ENCODE data around the gene TNRC6C. TPM values are rescaled to one million over a fixed set of nuclear protein-coding genes. Genes with fewer than 3 reads are reported as not detected.

The TNRC6C gene
- total RNA-seq, 1 donor from 2014 or later = 21.0 TPM

- no peak for ATAC-seq
- no peak for DNase-seq (ENCODE audit: missing footprints)
- intact Hi-C loops (cut with DNase I) = no loop called here
These were observed 43.1 kb downstream of the TNRC6C start for GRCh38 chr17:78001612-78002011.

GRCh38 chr17:78002166-78002565 lies 43.7 kb downstream of the TNRC6C start:
- no peak for ATAC-seq
- intact Hi-C loops (cut with DNase I) = no loop called here
- DNase-seq (ENCODE audit: missing footprints) = no peak

GRCh38 chr17:78005452-78006171 lies 47.1 kb downstream of the TNRC6C start:
- no peak for DNase-seq (ENCODE audit: missing footprints)
- intact Hi-C loops (cut with DNase I) = no loop called here
- ATAC-seq = no peak

DNA sequence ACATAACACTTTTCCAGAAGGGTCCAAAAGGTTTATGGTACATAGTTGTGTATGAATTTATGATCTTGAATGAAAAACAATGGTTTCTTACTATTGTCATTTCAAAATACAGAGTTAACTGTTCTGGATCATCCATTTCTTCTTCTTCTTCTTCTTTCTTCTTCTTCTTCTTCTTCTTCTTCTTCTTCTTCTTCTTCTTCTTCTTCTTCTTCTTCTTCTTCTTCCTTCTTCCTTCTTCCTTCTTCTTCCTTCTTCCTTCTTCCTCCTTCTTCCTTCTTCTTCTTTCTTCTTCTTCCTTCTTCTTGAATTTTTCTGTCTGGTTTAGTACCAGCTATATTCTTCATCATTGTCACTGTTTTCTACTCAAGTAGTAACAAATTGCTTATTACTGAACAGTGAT lies 47.8 kb downstream of the TNRC6C start:
- ATAC-seq (no peak), DNase-seq (ENCODE audit: missing footprints) (no peak)
- intact Hi-C loops (cut with DNase I) = no loop called here

DNA sequence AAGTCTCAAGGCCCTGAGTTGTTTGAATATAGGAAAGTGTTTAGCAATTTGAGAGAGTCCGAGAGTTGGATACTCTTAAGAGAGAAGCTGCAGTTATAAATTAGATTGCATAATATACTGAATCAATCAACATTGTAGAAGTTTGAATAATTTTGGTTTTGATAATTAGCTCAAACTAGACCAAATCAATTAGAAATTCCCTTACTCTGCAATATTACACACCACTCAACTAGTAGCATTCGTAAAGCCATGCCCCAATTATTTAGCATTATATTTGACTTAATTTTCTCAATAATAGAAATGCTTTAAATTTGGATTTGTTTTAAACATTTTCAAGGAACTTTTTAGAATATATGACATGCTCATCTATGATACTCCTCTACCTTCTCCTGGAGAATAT lies 49.1 kb downstream of the TNRC6C start:
- ATAC-seq = no peak
- DNase-seq (ENCODE audit: missing footprints) = no peak
- intact Hi-C loops (cut with DNase I) = no loop called here

- ATAC-seq (no peak), DNase-seq (ENCODE audit: missing footprints) (no peak)
- intact Hi-C loops (cut with DNase I) = loop anchor here (5.0 kb wide), 1 partner anchor 53 kb away; the partner anchor contains the start of gene TNRC6C
These were observed 52.3 kb downstream of the TNRC6C start for GRCh38 chr17:78010759-78011158.

- DNase-seq (ENCODE audit: missing footprints) (no peak), ATAC-seq (no peak)
- intact Hi-C loops (cut with DNase I) = loop anchor here (2.0 to 5.0 kb wide), 2 partner anchors 55 to 240 kb away; partner anchors contain the start of gene TNRC6C
These were observed 53.9 kb downstream of the TNRC6C start for GRCh38 chr17:78012428-78012827.

- DNase-seq (ENCODE audit: missing footprints) = no peak
These were observed 55.4 kb downstream of the TNRC6C start for GRCh38 chr17:78013683-78014467.

DNA sequence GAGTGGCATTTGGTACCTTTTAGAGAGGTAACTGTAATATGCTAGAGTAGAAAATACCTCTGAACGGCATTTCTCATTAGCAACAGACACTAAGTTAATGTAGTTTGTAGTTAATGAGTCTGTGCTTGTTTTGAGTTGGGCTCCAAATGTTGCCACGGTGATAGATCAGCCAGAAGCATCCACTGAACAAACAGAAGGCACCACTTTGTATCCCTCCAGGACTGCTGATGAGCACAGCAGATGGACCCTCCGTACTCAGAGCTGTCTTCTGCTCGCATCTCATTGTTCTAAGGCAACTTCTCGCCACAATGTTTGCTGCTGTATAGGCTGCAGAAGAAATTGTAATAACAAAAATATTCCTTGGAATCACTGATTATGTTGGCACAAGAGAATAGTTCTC lies 56.1 kb downstream of the TNRC6C start:
- DNase-seq (ENCODE audit: missing footprints) (no peak), ATAC-seq (no peak)
- intact Hi-C loops (cut with DNase I) = loop anchor here (1.0 to 5.0 kb wide), 2 partner anchors 57 to 472 kb away; partner anchors contain the start of gene TNRC6C

More at GRCh38 chr17:78013683-78014467, 55.4 kb downstream of the TNRC6C start:
- peak; percentile 74 for ATAC-seq
- intact Hi-C loops (cut with DNase I) = loop anchor here (1.0 to 5.0 kb wide), 3 partner anchors 57 to 472 kb away; partner anchors contain the start of gene TNRC6C

- intact Hi-C loops (cut with DNase I) = no loop called here
- DNase-seq (ENCODE audit: missing footprints) (no peak), ATAC-seq (no peak)
These were observed 58.3 kb downstream of the TNRC6C start for GRCh38 chr17:78016852-78017251.

DNA sequence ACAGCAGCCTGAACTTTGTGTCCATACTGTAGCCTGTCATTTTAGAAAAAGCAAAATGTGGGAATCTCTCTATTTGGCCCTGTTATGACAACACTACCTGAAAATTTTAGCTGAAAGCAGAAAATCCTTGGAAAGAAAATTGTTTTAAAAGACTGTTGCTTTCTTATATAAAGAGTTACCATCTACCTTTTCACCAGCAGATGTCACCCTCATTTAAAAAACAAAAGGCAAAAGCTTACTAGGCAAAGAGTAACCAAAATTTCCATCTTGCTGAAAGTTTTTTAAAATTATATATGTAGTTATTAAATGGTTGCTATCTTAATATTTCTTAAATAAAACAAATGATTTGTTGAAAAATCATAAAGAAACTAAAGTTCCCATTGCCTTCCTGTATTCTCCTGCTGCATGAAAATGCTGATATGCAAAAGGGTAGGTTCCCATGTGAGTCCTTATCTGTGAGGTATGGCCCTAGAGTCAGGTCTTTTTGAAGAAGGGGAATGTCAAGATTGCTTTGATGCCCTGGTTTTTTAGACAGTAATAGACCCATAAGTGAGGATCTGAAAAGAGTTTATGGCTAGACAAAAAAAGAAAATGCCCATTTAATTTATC lies 61.0 kb downstream of the TNRC6C start:
- DNase-seq (ENCODE audit: missing footprints) = no peak
- no peak for ATAC-seq
- intact Hi-C loops (cut with DNase I) = no loop called here

GRCh38 chr17:78019976-78020716 lies 61.6 kb downstream of the TNRC6C start:
- intact Hi-C loops (cut with DNase I) = loop anchor here (10.0 kb wide), 2 partner anchors 65 to 165 kb away; partner anchors contain the start of genes AFMID and TK1
- DNase-seq (ENCODE audit: missing footprints) (no peak), ATAC-seq (no peak)

GRCh38 chr17:78020717-78021108 lies 62.2 kb downstream of the TNRC6C start:
- DNase-seq (ENCODE audit: missing footprints) (no peak), ATAC-seq (no peak)
- intact Hi-C loops (cut with DNase I) = loop anchor here (10.0 kb wide), 2 partner anchors 64 to 164 kb away; partner anchors contain the start of genes AFMID and TK1

- ATAC-seq = no peak
- intact Hi-C loops (cut with DNase I) = loop anchor here (10.0 kb wide), 2 partner anchors 62 to 162 kb away; partner anchors contain the start of genes AFMID and TK1
- DNase-seq (ENCODE audit: missing footprints) = no peak
These were observed 63.9 kb downstream of the TNRC6C start for GRCh38 chr17:78022425-78022824.

DNA sequence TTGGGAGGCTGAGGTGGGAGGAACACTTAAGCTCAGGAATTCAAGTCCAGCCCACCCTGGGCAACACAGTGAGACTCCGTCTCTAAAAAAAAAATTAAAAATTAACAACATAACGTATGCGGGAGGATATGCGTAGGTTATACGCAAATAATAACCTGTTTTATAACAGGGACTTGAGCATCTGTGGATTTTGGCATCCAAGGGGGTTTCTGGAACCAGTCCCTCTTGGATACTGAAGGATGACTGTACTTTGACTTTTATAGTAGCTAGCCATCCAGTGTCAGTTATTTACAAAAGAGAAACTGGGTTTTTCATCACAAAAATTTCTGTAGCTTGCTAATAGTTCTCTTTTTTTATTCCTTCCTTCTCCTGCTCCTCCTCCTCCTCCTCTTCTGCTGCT lies 64.5 kb downstream of the TNRC6C start:
- DNase-seq (ENCODE audit: missing footprints) (no peak), ATAC-seq (no peak)
- intact Hi-C loops (cut with DNase I) = loop anchor here (10.0 kb wide), 2 partner anchors 62 to 162 kb away; partner anchors contain the start of genes AFMID and TK1

DNA sequence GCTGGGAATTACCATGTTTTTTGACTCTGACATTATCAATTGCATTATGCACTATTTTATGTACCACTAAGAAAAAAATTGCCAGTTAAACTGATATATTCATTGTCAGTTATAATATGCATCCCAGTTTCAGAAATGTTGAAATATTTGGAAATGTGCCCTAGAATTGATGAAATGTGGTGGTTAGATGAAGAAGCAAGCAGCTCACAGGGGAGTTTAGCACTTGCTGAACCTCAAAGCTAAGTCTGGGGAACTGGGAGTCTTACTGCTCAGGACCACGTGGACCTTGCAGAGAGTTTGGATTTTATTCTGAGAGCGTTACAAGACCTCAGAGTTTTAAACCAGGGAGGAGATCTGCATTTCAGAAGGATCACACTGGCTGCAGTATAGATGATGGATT lies 67.9 kb downstream of the TNRC6C start:
- no peak for ATAC-seq
- no peak for DNase-seq (ENCODE audit: missing footprints)
- intact Hi-C loops (cut with DNase I) = loop anchor here (10.0 kb wide), 2 partner anchors 58 to 158 kb away; partner anchors contain the start of genes AFMID and TK1

DNA sequence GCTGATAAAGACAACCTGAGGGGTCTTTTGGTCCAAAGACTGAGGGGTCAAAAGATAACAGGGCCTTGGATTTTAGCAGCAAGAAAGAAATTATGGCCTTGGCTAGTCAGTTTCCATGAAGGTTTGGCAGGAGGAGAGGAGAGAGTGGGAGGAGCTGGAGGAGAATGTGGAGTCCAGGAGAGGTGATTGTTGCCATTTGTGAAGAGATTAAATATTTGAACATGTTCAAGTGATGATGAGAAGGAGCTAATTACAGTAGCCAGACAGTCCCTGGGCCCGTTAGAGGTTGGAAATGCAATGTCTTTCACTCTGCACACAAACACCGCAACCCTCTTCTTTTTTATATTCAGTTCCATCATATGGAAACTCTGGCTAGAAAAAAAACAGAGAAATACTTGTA lies 68.6 kb downstream of the TNRC6C start:
- ATAC-seq (peak; percentile 68), DNase-seq (ENCODE audit: missing footprints) (no peak)
- intact Hi-C loops (cut with DNase I) = loop anchor here (10.0 kb wide), 2 partner anchors 58 to 158 kb away; partner anchors contain the start of genes AFMID and TK1

GRCh38 chr17:78029697-78030096 lies 71.2 kb downstream of the TNRC6C start:
- intact Hi-C loops (cut with DNase I) = loop anchor here (10.0 kb wide), 2 partner anchors 55 to 155 kb away; partner anchors contain the start of genes AFMID and TK1
- DNase-seq (ENCODE audit: missing footprints) (no peak), ATAC-seq (no peak)
